Measurements from ENCODE around the gene SLC7A5.

- TF ChIP-seq, protein P1, sequence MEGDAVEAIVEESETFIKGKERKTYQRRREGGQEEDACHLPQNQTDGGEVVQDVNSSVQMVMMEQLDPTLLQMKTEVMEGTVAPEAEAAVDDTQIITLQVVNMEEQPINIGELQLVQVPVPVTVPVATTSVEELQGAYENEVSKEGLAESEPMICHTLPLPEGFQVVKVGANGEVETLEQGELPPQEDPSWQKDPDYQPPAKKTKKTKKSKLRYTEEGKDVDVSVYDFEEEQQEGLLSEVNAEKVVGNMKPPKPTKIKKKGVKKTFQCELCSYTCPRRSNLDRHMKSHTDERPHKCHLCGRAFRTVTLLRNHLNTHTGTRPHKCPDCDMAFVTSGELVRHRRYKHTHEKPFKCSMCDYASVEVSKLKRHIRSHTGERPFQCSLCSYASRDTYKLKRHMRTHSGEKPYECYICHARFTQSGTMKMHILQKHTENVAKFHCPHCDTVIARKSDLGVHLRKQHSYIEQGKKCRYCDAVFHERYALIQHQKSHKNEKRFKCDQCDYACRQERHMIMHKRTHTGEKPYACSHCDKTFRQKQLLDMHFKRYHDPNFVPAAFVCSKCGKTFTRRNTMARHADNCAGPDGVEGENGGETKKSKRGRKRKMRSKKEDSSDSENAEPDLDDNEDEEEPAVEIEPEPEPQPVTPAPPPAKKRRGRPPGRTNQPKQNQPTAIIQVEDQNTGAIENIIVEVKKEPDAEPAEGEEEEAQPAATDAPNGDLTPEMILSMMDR (IDR thresholded peaks at IDR 0.05): no peak
- TF ChIP-seq POLR2AphosphoS5 (IDR thresholded peaks at IDR 0.05): no peak
Measured at GRCh38 chr16:87854907-87855683, 14.2 kb downstream of the SLC7A5 start.

All from prostate gland (tissue), 2 donors.